H1 (cell line): ENCODE measurements around the gene MYF5. TPM values are rescaled to one million over a fixed set of nuclear protein-coding genes. Genes with fewer than 3 reads are reported as not detected.

Source experiments
- ASH2L ChIP-seq: fragments of 200-600, 300-600 bp; sonication (generic); IDR thresholded peaks from one replicate; pipeline ENCODE4 v1.7.1; 2017; ENCODE audit warnings: low read length
- CHD1 ChIP-seq: IDR thresholded peaks from 2 replicates; pipeline ENCODE4 v1.6.1; 2012; ENCODE audit warnings: low read depth, low read length, improper control_type of control experiment
- RBBP5 ChIP-seq: IDR thresholded peaks from 2 replicates; pipeline ENCODE4 v1.7.1; 2012; ENCODE audit warnings: low read depth, mild to moderate bottlenecking, inconsistent platforms, low read length, moderate library complexity, borderline replicate concordance
- SIN3A ChIP-seq, 2 experiments: IDR thresholded peaks in 1 of 2; conservative IDR thresholded peaks in 1 of 2; 2 replicates each; pipeline ENCODE4 v1.6.1; 2011 to 2012; ENCODE audit warnings: low read length in 2 of 2, improper control_type of control experiment in 1 of 2, low read depth in 1 of 2, mild to moderate bottlenecking in 1 of 2
- polyA plus RNA-seq, 7 experiments: library from polyadenylated mRNA; depleted of rRNA in 3 of 7; stranded (reverse) in 5 of 7; unstranded in 2 of 7; fragments of >200 nt in 5 of 7; fragments of 200-250 nt in 2 of 7; gene quantifications; 1 replicate in 5 of 7; 2 replicates in 1 of 7; 4 replicates in 1 of 7; pipeline versions ENCODE4 v1.2.1 to v1.2.3, GENCODE V29; 2011 to 2013; ENCODE audit warnings: missing spikeins in 2 of 7, mixed read lengths in 2 of 7
- total RNA-seq: library from RNA; stranded (reverse); fragmentation: NEBNext Ultra II Directional; extraction: Animal tissue kit (Norgen Biotek cat#: 25700); gene quantifications from 2 replicates; pipeline ENCODE4 v1.2.1, GENCODE V29; 2021

MYF5 gene
- total and polyA plus RNA-seq, 2 of the 8 experiments (the other 6 are each of a cell fraction or from before 2014, with no cell fraction given), result 0.09 TPM; not detected in 1

DNA sequence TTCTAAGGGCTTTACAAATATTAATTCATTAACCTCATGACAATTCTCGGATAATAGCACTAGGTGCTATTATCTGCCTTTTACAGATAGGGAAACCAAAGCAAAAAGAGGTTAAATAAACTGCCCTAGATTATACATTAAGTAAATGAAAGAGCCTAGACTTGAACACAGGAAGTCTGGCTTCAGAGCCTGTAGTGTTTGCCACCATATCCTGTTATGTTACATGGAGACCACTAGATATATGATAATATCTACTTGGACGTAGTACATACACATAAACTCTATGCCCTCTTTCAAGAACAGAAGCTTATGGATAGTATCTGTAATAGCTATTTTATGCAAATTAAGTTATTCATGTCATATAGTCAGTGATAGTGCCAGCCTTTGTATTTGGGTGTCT lies 26.2 kb upstream of the MYF5 start (continued):
- TF ChIP-seq RBBP5, result no peak
- no peak for TF ChIP-seq ASH2L
- no peak for TF ChIP-seq CHD1
- TF ChIP-seq SIN3A (conservative IDR thresholded peaks at IDR 0.05 in 1 of 2, IDR thresholded peaks at IDR 0.05 in 1 of 2; ENCODE audit: low read depth in 1 of 2, low read length in 2 of 2), result no peak
- TF ChIP-seq, all 59 proteins: peak for 0
